DMS153 treated with DMSO at 0.1 percent for 48 hours (cell line): ENCODE measurements around the gene DNAH9.

Experiments
- DNase-seq: peaks from one replicate; lab custom pipeline; 2025; ENCODE audit not compliant: unreplicated experiment; lab: John Stamatoyannopoulos, UW

Gene DNAH9

GRCh38 chr17:11598274-11599221 is at the start of gene DNAH9:
DNAH9 (plus strand) TSS chr17:11598470; CDS start chr17:11598499, 29 bp downstream.
- DNase-seq = no peak

- DNase-seq = no peak
Observed at GRCh38 chr17:11550431-11550830, 47.8 kb upstream of the DNAH9 start.

GRCh38 chr17:11551442-11551841 is 46.8 kb upstream of the DNAH9 start:
- no peak for DNase-seq

- no peak for DNase-seq
Observed at GRCh38 chr17:11553135-11553534, 45.1 kb upstream of the DNAH9 start.

GRCh38 chr17:11554042-11554441 is 44.2 kb upstream of the DNAH9 start:
- DNase-seq = no peak

GRCh38 chr17:11554542-11554941 is 43.7 kb upstream of the DNAH9 start:
- DNase-seq = no peak

- DNase-seq = no peak
Observed at GRCh38 chr17:11555530-11555929, 42.7 kb upstream of the DNAH9 start.

GRCh38 chr17:11557727-11558452 is 40.4 kb upstream of the DNAH9 start:
- no peak for DNase-seq

- no peak for DNase-seq
Observed at GRCh38 chr17:11558681-11559234, 39.5 kb upstream of the DNAH9 start.

- DNase-seq = no peak
Observed at GRCh38 chr17:11559601-11560000, 38.7 kb upstream of the DNAH9 start.

GRCh38 chr17:11561281-11561680 is 37.0 kb upstream of the DNAH9 start:
- no peak for DNase-seq

- DNase-seq = no peak
Observed at GRCh38 chr17:11561702-11562101, 36.6 kb upstream of the DNAH9 start.

- DNase-seq = no peak
Observed at GRCh38 chr17:11564589-11565380, 33.5 kb upstream of the DNAH9 start.

- no peak for DNase-seq
Observed at GRCh38 chr17:11565591-11565990, 32.7 kb upstream of the DNAH9 start.

GRCh38 chr17:11578998-11579397 is 19.3 kb upstream of the DNAH9 start:
- no peak for DNase-seq

GRCh38 chr17:11580677-11581076 is 17.6 kb upstream of the DNAH9 start:
- DNase-seq = no peak

- DNase-seq = no peak
Observed at GRCh38 chr17:11582217-11582616, 16.1 kb upstream of the DNAH9 start.

- DNase-seq = no peak
Observed at GRCh38 chr17:11583306-11583992, 14.8 kb upstream of the DNAH9 start.

GRCh38 chr17:11589716-11590115 is 8.6 kb upstream of the DNAH9 start:
- DNase-seq = no peak

- no peak for DNase-seq
Observed at GRCh38 chr17:11601661-11602060, 3.4 kb downstream of the DNAH9 start.
